HCT116 (cell line): ENCODE data around the gene PXDN. TPM values are rescaled to one million over a fixed set of nuclear protein-coding genes. Genes with fewer than 3 reads are reported as not detected.

ENCODE experiments used
- ATAC-seq: fragments of 200-7000 bp; cut with Tn5 transposase; 2 replicates; pipeline ENCODE4 v1.9.1; 2020; ENCODE audit warnings: mild to moderate bottlenecking, moderate library complexity
- BruUV-seq: library from RNA; stranded (reverse); fragments of 400-500 nt; replicated peaks from 2 replicates; lab custom pipeline; 2021; lab: Mats Ljungman, UMichigan
- CTCF ChIA-PET: fragments of 300-600 bp; sonication (Branson Sonifier 250); formaldehyde crosslinking; loops from one replicate; lab custom pipeline; 2021; ENCODE audit warnings: antibody characterized with exemption; lab: Charles Lee
- POLR2A ChIA-PET: fragments of 300-600, 350-600 bp; sonication (Branson Sonifier 250); formaldehyde crosslinking; loops from one replicate; lab custom pipeline; 2021; ENCODE audit warnings: antibody characterized with exemption; lab: Charles Lee
- RAD21 ChIA-PET, 2 experiments: fragments of 300-600 bp; sonication (Branson Sonifier 250); formaldehyde crosslinking; loops; one replicate each; lab custom pipeline; 2023; ENCODE audit warnings: low total read pairs in 2 of 2; ENCODE audit not compliant: uncharacterized antibody in 2 of 2, unreplicated experiment in 2 of 2, low non-redundant PET in 1 of 2; lab: Charles Lee
- DNase-seq: peaks from one replicate; pipeline ENCODE4 v3.0.0-alpha.2; 2010; ENCODE audit warnings: low read depth, low spot score
- H2AFZ ChIP-seq: fragments of 200-600 bp; shearing (Covaris generic), sonication (generic); 2 replicates; pipeline ENCODE4 v1.6.1; 2017; ENCODE audit warnings: low read depth, mixed run types, mixed read lengths, antibody characterized with exemption, low read length; ENCODE audit not compliant: poor library complexity, severe bottlenecking
- H3K27ac ChIP-seq: 2 replicates; pipeline ENCODE4 v1.5.1; 2012; ENCODE audit warnings: low read depth, low read length
- H3K27me3 ChIP-seq: fragments of 200-600 bp; sonication (generic); 2 replicates; pipeline ENCODE4 v1.6.1; 2016; ENCODE audit warnings: mixed run types, low read length, mixed read lengths; ENCODE audit not compliant: insufficient read depth
- H3K36me3 ChIP-seq, 2 experiments: fragments of 200-500 bp in 1 of 2; fragments of 200-600 bp in 1 of 2; sonication (Bioruptor generic) in 1 of 2; sonication (generic) in 1 of 2; 2 replicates each; pipeline versions ENCODE4 v1.5.1 to v1.6.1; 2014 to 2016; ENCODE audit warnings: low read length in 2 of 2, inconsistent platforms in 1 of 2, mixed read lengths in 1 of 2, mixed run types in 1 of 2; ENCODE audit not compliant: insufficient read depth in 2 of 2, control insufficient read depth in 1 of 2
- H3K4me1 ChIP-seq, 2 experiments: fragments of 200-600 bp in 1 of 2; sonication (generic) in 1 of 2; 2 replicates each; pipeline versions ENCODE4 v1.5.1 to v1.6.1; 2012 to 2017; ENCODE audit warnings: low read length in 2 of 2, inconsistent platforms in 1 of 2, mild to moderate bottlenecking in 1 of 2, mixed read lengths in 1 of 2, mixed run types in 1 of 2, moderate library complexity in 1 of 2; ENCODE audit not compliant: insufficient read depth in 2 of 2, control insufficient read depth in 1 of 2
- H3K4me2 ChIP-seq: fragments of 200-600 bp; sonication (generic); 2 replicates; pipeline ENCODE4 v1.6.1; 2017; ENCODE audit warnings: mixed run types, low read length, mixed read lengths
- H3K4me3 ChIP-seq, 2 experiments: fragments of 200-600 bp in 1 of 2; sonication (generic) in 1 of 2; replicated peaks in 1 of 2; 2 replicates each; pipeline ENCODE4 v1.5.1; 2011 to 2016; ENCODE audit warnings: low read length in 2 of 2, control low read depth in 1 of 2, low read depth in 1 of 2, mild to moderate bottlenecking in 1 of 2, mixed read lengths in 1 of 2, mixed run types in 1 of 2
- H3K79me2 ChIP-seq: fragments of 200-600 bp; sonication (generic); 2 replicates; pipeline ENCODE4 v1.6.1; 2017; ENCODE audit warnings: mild to moderate bottlenecking, mixed run types, low read length, moderate library complexity, mixed read lengths; ENCODE audit not compliant: insufficient read depth
- H3K9ac ChIP-seq: fragments of 200-600 bp; sonication (generic); 2 replicates; pipeline ENCODE4 v1.6.1; 2016; ENCODE audit warnings: low read length, mixed read lengths
- H3K9me2 ChIP-seq: fragments of 200-600 bp; sonication (generic), shearing (Covaris generic); 2 replicates; pipeline ENCODE4 v1.6.1; 2017; ENCODE audit warnings: mixed run types, mild to moderate bottlenecking, moderate library complexity; ENCODE audit not compliant: insufficient read depth
- H3K9me3 ChIP-seq, 2 experiments: fragments of 200-500 bp in 1 of 2; fragments of 200-600 bp in 1 of 2; sonication (Bioruptor generic) in 1 of 2; sonication (generic) in 1 of 2; 2 replicates each; pipeline ENCODE4 v1.6.1; 2014 to 2017; ENCODE audit warnings: low read length in 2 of 2, mixed read lengths in 2 of 2, inconsistent platforms in 1 of 2, low read depth in 1 of 2, mild to moderate bottlenecking in 1 of 2, mixed run types in 1 of 2, moderate library complexity in 1 of 2; ENCODE audit not compliant: control insufficient read depth in 1 of 2, insufficient read depth in 1 of 2
- H4K20me1 ChIP-seq: fragments of 200-600 bp; sonication (generic), shearing (Covaris generic); 2 replicates; pipeline ENCODE4 v1.6.1; 2017; ENCODE audit warnings: mixed run types, mild to moderate bottlenecking, moderate library complexity; ENCODE audit not compliant: insufficient read depth
- ATF3 ChIP-seq: IDR thresholded peaks from 2 replicates; pipeline ENCODE4 v1.6.1; 2012
- EZH2phosphoT487 ChIP-seq: fragments of 200-600 bp; IDR thresholded peaks from 2 replicates; pipeline ENCODE4 v1.6.1; 2018; ENCODE audit warnings: antibody characterized with exemption, borderline replicate concordance
- SP1 ChIP-seq: IDR thresholded peaks from 2 replicates; pipeline ENCODE4 v1.6.1; 2012; ENCODE audit warnings: low read depth
- ZBTB33 ChIP-seq: IDR thresholded peaks from 2 replicates; pipeline ENCODE4 v1.6.1; 2011; ENCODE audit warnings: mild to moderate bottlenecking, low read length, moderate library complexity; ENCODE audit not compliant: insufficient replicate concordance; ENCODE audit errors: extremely low read depth
- ZFX ChIP-seq: fragments of 450-650 bp; IDR thresholded peaks from 2 replicates; pipeline ENCODE4 v1.6.1; 2017
- intact Hi-C: fragments of 100-400 bp; cut with micrococcal nuclease; formaldehyde crosslinking; loops from 2 replicates; pipeline ENCODE4 v1.10.0; 2022
- total RNA-seq: library from RNA; stranded (reverse); gene quantifications from one replicate; pipeline ENCODE4 v1.2.1, GENCODE V29; 2021; ENCODE audit not compliant: unreplicated experiment
- TF ChIP-seq, protein P1 (sequence below), 3 experiments: fragments of 200-600 bp in 1 of 3; sonication (generic) in 1 of 3; IDR thresholded peaks in 2 of 3; conservative IDR thresholded peaks in 1 of 3; 2 replicates each; pipeline ENCODE4 v1.5.1; 2012 to 2017; ENCODE audit warnings: low read depth in 2 of 3, low read length in 2 of 3, antibody characterized with exemption in 1 of 3, borderline replicate concordance in 1 of 3, control low read depth in 1 of 3, mild to moderate bottlenecking in 1 of 3, mixed read lengths in 1 of 3, mixed run types in 1 of 3, moderate library complexity in 1 of 3; ENCODE audit not compliant: insufficient read depth in 1 of 3

PXDN gene
- total RNA-seq, 1 experiment from 2014 or later = 10.7 TPM

DNA sequence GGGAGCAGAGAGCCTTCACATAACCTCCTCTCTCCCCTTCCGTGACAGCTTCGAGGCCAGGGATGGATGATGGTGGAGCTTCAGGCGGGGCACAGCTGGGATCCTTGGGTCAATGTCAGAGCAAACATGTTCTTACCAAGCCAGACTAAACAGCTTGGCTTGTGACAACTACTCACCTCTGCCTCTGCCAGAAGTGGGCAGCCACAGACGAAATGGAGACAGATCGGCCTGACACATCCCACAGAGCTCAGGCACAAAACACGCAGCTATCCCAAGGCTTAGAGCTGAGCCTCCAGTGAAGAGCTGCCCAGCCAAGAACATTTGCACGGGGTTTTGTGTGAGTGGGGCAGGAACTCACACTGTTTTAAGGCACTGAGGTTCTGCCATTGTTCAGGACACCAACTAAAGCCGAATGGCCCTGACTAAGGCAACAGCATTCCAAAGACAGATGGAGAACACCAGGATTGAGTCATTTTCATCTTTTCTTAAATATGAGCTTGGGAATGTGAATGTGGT lies 12.8 kb downstream of the PXDN start:
- DNase-seq (no peak), ATAC-seq (no peak)
- no peaks in the 10 kb centered on the region for H3K79me2 ChIP-seq
- no peak overlapping the region for H3K9ac ChIP-seq
- H3K4me1 ChIP-seq = no peaks in the 10 kb centered on the region
- no peak overlapping the region for H3K4me3 ChIP-seq
- no TSS peak for BruUV-seq
- no peak overlapping the region for H2AFZ ChIP-seq
- ChIA-PET RAD21 (interaction anchor here in 1 of 2 experiments (0.7 kb wide), 1 partner anchor 16 kb away, joined by 3 read pairs; no protein-coding TSS in a partner anchor), CTCF (no interaction called here), POLR2A (no interaction called here)
- H3K27ac ChIP-seq = no peak overlapping the region
- no peak overlapping the region for H3K4me2 ChIP-seq
- H3K9me3 ChIP-seq = no peaks in the 10 kb centered on the region
- no peaks in the 10 kb centered on the region for H3K36me3 ChIP-seq
- intact Hi-C loops = no loop called here
- H3K9me2 ChIP-seq = no peaks in the 10 kb centered on the region
- H3K27me3 ChIP-seq = no peaks in the 10 kb centered on the region
- H4K20me1 ChIP-seq = no peaks in the 10 kb centered on the region
- no peak for TF ChIP-seq EZH2phosphoT487
- no peak for TF ChIP-seq ZFX
- TF ChIP-seq ZBTB33 = no peak

- Histone ChIP-seq H3K4me1 (no peaks in the 10 kb centered on the region), H3K9ac (no peak overlapping the region), H3K9me3 (no peaks in the 10 kb centered on the region), H3K4me3 (no peak overlapping the region), H3K27me3 (no peaks in the 10 kb centered on the region), H3K79me2 (no peaks in the 10 kb centered on the region), H3K36me3 (no peaks in the 10 kb centered on the region), H4K20me1 (no peaks in the 10 kb centered on the region), H3K4me2 (no peak overlapping the region), H3K27ac (no peak overlapping the region), H2AFZ (no peak overlapping the region), H3K9me2 (no peaks in the 10 kb centered on the region)
- RAD21 ChIA-PET = no interaction called here
- DNase-seq = no peak
- intact Hi-C loops = no loop called here
- POLR2A ChIA-PET = no interaction called here
- no TSS peak for BruUV-seq
- TF ChIP-seq, protein P1, sequence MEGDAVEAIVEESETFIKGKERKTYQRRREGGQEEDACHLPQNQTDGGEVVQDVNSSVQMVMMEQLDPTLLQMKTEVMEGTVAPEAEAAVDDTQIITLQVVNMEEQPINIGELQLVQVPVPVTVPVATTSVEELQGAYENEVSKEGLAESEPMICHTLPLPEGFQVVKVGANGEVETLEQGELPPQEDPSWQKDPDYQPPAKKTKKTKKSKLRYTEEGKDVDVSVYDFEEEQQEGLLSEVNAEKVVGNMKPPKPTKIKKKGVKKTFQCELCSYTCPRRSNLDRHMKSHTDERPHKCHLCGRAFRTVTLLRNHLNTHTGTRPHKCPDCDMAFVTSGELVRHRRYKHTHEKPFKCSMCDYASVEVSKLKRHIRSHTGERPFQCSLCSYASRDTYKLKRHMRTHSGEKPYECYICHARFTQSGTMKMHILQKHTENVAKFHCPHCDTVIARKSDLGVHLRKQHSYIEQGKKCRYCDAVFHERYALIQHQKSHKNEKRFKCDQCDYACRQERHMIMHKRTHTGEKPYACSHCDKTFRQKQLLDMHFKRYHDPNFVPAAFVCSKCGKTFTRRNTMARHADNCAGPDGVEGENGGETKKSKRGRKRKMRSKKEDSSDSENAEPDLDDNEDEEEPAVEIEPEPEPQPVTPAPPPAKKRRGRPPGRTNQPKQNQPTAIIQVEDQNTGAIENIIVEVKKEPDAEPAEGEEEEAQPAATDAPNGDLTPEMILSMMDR (IDR thresholded peaks at IDR 0.05 in 2 of 3, conservative IDR thresholded peaks at IDR 0.05 in 1 of 3; ENCODE audit: borderline replicate concordance in 1 of 3, insufficient read depth in 1 of 3, low read depth in 2 of 3, low read length in 2 of 3) = no peak
- TF ChIP-seq SP1 (no peak), ATF3 (no peak)
- no peak for ATAC-seq
- CTCF ChIA-PET = interaction anchor here (0.9 kb wide), 1 partner anchor 39 kb away, joined by 3 read pairs; no protein-coding TSS in a partner anchor
Observed at GRCh38 chr2:1730015-1730927, 14.0 kb downstream of the PXDN start.
